CD14-positive monocyte (primary cell): ENCODE data around the gene RNF41. TPM values are rescaled to one million over a fixed set of nuclear protein-coding genes. Genes with fewer than 3 reads are reported as not detected.

Source experiments
- DNase-seq, 3 donors: peaks; one replicate each; pipeline ENCODE4 v3.0.0-alpha.2; 2011 to 2022
- H2AFZ ChIP-seq: 2 replicates; pipeline ENCODE4 v1.6.0; 2012; ENCODE audit warnings: mild to moderate bottlenecking, low read depth, low read length, inconsistent platforms; ENCODE audit not compliant: insufficient read depth, poor library complexity, severe bottlenecking
- H3K27ac ChIP-seq, 2 donors: 1 replicate in 1 of 2; 2 replicates in 1 of 2; pipeline ENCODE4 v1.5.1; 2012 to 2013; ENCODE audit warnings: low read length in 2 of 2, control low read depth in 1 of 2, inconsistent platforms in 1 of 2, low read depth in 1 of 2, mild to moderate bottlenecking in 1 of 2
- H3K27me3 ChIP-seq, 2 donors: one replicate each; pipeline versions ENCODE4 v1.6.0 to v1.6.1; 2011 to 2013; ENCODE audit warnings: low read length in 2 of 2; ENCODE audit not compliant: control insufficient read depth in 2 of 2, insufficient read depth in 2 of 2
- H3K36me3 ChIP-seq, 2 donors: replicated peaks in 1 of 2; 1 replicate in 1 of 2; 2 replicates in 1 of 2; pipeline versions ENCODE4 v1.5.1 to v1.6.1; 2012 to 2013; ENCODE audit warnings: low read length in 2 of 2, control low read depth in 1 of 2, inconsistent platforms in 1 of 2, mild to moderate bottlenecking in 1 of 2; ENCODE audit not compliant: insufficient read depth in 2 of 2, control insufficient read depth in 1 of 2
- H3K4me1 ChIP-seq, 2 donors: 1 replicate in 1 of 2; 2 replicates in 1 of 2; pipeline versions ENCODE4 v1.5.1 to v1.6.1; 2012 to 2013; ENCODE audit warnings: low read length in 2 of 2, control low read depth in 1 of 2, inconsistent platforms in 1 of 2, mild to moderate bottlenecking in 1 of 2, moderate library complexity in 1 of 2; ENCODE audit not compliant: insufficient read depth in 2 of 2, control insufficient read depth in 1 of 2
- H3K4me2 ChIP-seq: replicated peaks from 2 replicates; pipeline ENCODE3; 2012; ENCODE audit warnings: low read length, moderate library complexity, mild to moderate bottlenecking; ENCODE audit not compliant: poor library complexity, severe bottlenecking; ENCODE audit errors: extremely low read depth
- H3K4me3 ChIP-seq, 3 experiments: fragments of 200-600 bp in 1 of 3; sonication (generic) in 1 of 3; replicated peaks in 1 of 3; 1 replicate in 2 of 3; 2 replicates in 1 of 3; pipeline ENCODE4 v1.5.1; 2011 to 2013; ENCODE audit warnings: low read length in 3 of 3, mild to moderate bottlenecking in 3 of 3, control low read depth in 2 of 3, low read depth in 2 of 3, inconsistent platforms in 1 of 3, moderate library complexity in 1 of 3
- H3K79me2 ChIP-seq: 2 replicates; pipeline ENCODE4 v1.6.0; 2012; ENCODE audit warnings: mild to moderate bottlenecking, control low read depth, inconsistent platforms, low read length, moderate library complexity; ENCODE audit not compliant: insufficient read depth
- H3K9ac ChIP-seq: 2 replicates; pipeline ENCODE4 v1.6.0; 2017; ENCODE audit warnings: low read length, mild to moderate bottlenecking; ENCODE audit not compliant: insufficient read depth, poor library complexity, severe bottlenecking
- H3K9me3 ChIP-seq, 2 donors: replicated peaks in 1 of 2; 1 replicate in 1 of 2; 2 replicates in 1 of 2; pipeline versions ENCODE4 v1.5.1 to v1.6.1; 2012 to 2013; ENCODE audit warnings: low read length in 2 of 2, control low read depth in 1 of 2; ENCODE audit not compliant: control insufficient read depth in 1 of 2, insufficient read depth in 1 of 2
- H4K20me1 ChIP-seq: 2 replicates; pipeline ENCODE4 v1.6.0; 2012; ENCODE audit warnings: mild to moderate bottlenecking, low read length, control low read depth, moderate library complexity; ENCODE audit not compliant: insufficient read depth
- H3K27ac Mint-ChIP-seq, 7 donors: one replicate each; pipeline ENCODE4 v1.8.0; 2020; ENCODE audit warnings: mild to moderate bottlenecking in 7 of 7, mixed read lengths in 7 of 7, moderate library complexity in 6 of 7, inconsistent platforms in 2 of 7
- H3K27me3 Mint-ChIP-seq, 3 donors: one replicate each; pipeline ENCODE4 v1.8.0; 2021 to 2022; ENCODE audit warnings: low read depth in 3 of 3, mild to moderate bottlenecking in 3 of 3, mixed read lengths in 3 of 3, moderate library complexity in 3 of 3, inconsistent platforms in 1 of 3
- H3K36me3 Mint-ChIP-seq, 2 donors: one replicate each; pipeline ENCODE4 v1.8.0; 2020; ENCODE audit warnings: mixed read lengths in 2 of 2, inconsistent platforms in 1 of 2, mild to moderate bottlenecking in 1 of 2
- H3K4me1 Mint-ChIP-seq: one replicate; pipeline ENCODE4 v1.8.0; 2020; ENCODE audit warnings: mild to moderate bottlenecking, mixed read lengths
- H3K4me3 Mint-ChIP-seq, 2 donors: one replicate each; pipeline ENCODE4 v1.8.0; 2020; ENCODE audit warnings: mild to moderate bottlenecking in 2 of 2, mixed read lengths in 2 of 2, moderate library complexity in 1 of 2
- H3K9me3 Mint-ChIP-seq, 7 donors: one replicate each; pipeline ENCODE4 v1.8.0; 2020 to 2022; ENCODE audit warnings: mixed read lengths in 7 of 7, mild to moderate bottlenecking in 6 of 7, moderate library complexity in 6 of 7, inconsistent platforms in 2 of 7
- CTCF ChIP-seq: fragments of 200-600 bp; IDR thresholded peaks from one replicate; pipeline ENCODE4 v1.8.0; 2022; ENCODE audit warnings: antibody characterized with exemption, mild to moderate bottlenecking
- WGBS: methylation state at CpG from one replicate; pipeline ENCODE4 v1.1.5; 2013; ENCODE audit warnings: missing lambda C conversion rate; ENCODE audit not compliant: insufficient coverage; 5-methylcytosine and 5-hydroxymethylcytosine counted together
- intact Hi-C, 2 donors: fragments of 100-400 bp; cut with micrococcal nuclease; formaldehyde crosslinking; loops; one replicate each; pipeline versions ENCODE4 v1.15.0 to v1.15.1; 2023
- polyA minus RNA-seq: library from RNA; depleted of rRNA, polyadenylated mRNA; stranded (reverse); fragments of >200 nt; gene quantifications from 2 replicates; pipeline ENCODE4 v1.2.3, GENCODE V29; 2012
- polyA plus RNA-seq, 3 donors: library from polyadenylated mRNA; depleted of rRNA in 1 of 3; unstranded in 2 of 3; stranded (reverse) in 1 of 3; fragments of 300-500 nt in 2 of 3; fragments of >200 nt in 1 of 3; fragmentation: Illumina TruSeq in 2 of 3; gene quantifications; 1 replicate in 2 of 3; 2 replicates in 1 of 3; pipeline ENCODE4 v1.2.3, GENCODE V29; 2012 to 2021
- total RNA-seq, 12 experiments: library from RNA in 1 of 12; stranded (reverse) in 1 of 12; fragments of 120-200 nt in 1 of 12; gene quantifications; one replicate each; pipeline ENCODE4 v1.2.4 and lab custom pipeline; 2013 to 2026; ENCODE audit warnings: mixed read lengths in 6 of 12, inconsistent platforms in 1 of 12

Gene RNF41
- total RNA-seq (2013), result 76.3 TPM
- polyA plus RNA-seq (10 to 100 TPM; 35.8 to 82.0 (median 45.7) TPM), polyA minus RNA-seq (127 and 173 TPM in 2 replicates), total RNA-seq (lab: John Stamatoyannopoulos, UW) (48.5 to 99.5 (median 64.1) reads per million in 11 experiments)

- no peaks in the 10 kb centered on the region for H3K9me3 ChIP-seq
- peak within 1 kb of the TSS; percentile 92 for H2AFZ ChIP-seq
- peak; percentile 92 to 95 (median 94) for DNase-seq
- no peaks in the 10 kb centered on the region for H3K27me3 ChIP-seq
- peak within 1 kb of the TSS; percentile 71 to 96 (median 85) for H3K4me3 ChIP-seq
- H3K27ac ChIP-seq, result peak within 1 kb of the TSS; percentile 94
- peaks cover 2 to 14% of the 10 kb centered on the region in 2 donors for H3K36me3 Mint-ChIP-seq
- peaks cover 53% of the 10 kb centered on the region for H3K79me2 ChIP-seq
- peaks cover 17% of the 10 kb centered on the region for H4K20me1 ChIP-seq
- H3K36me3 ChIP-seq, result peaks cover 3 to 8% of the 10 kb centered on the region in 2 donors
- H3K4me3 Mint-ChIP-seq, result peak within 1 kb of the TSS; percentile 95 to 98
- H3K27me3 Mint-ChIP-seq, result no peaks in the 10 kb centered on the region
- intact Hi-C loops, result loop anchor here (2.0 to 5.0 kb wide), 4 partner anchors 35 to 103 kb away; partner anchors contain the start of genes ESYT1 (in 1 of the 2), MYL6 (in 1 of the 2), SMARCC2 (in 1 of the 2) and ZC3H10 (in 1 of the 2)
- H3K9me3 Mint-ChIP-seq, result peaks cover 0 to 2% (median 0%) of the 10 kb centered on the region in 7 donors
- WGBS, result 0% methylated on average over 24 of the region's 42 CpGs
- peaks cover 44% of the 10 kb centered on the region for H3K4me1 Mint-ChIP-seq
- peaks cover 44 to 48% of the 10 kb centered on the region in 2 donors for H3K4me1 ChIP-seq
- peak within 1 kb of the TSS; percentile 98 to 100 (median 99) for H3K27ac Mint-ChIP-seq
- peak within 1 kb of the TSS; percentile 82 for H3K9ac ChIP-seq
- peak within 1 kb of the TSS; percentile 93 for H3K4me2 ChIP-seq
- no peak for TF ChIP-seq CTCF
Observed at GRCh38 chr12:56221757-56222530, at the start of gene RNF41. RNF41 (minus strand) TSS chr12:56221922; CDS start chr12:56214047, 7,875 bp downstream.

GRCh38 chr12:56271031-56271430 lies 49.3 kb upstream of the RNF41 start:
- intact Hi-C loops, result no loop called here
- Histone ChIP-seq H3K4me1 (peaks cover 13 to 17% of the 10 kb centered on the region in 2 donors), H3K9ac (no peak overlapping the region), H3K36me3 (peaks cover 56 to 62% of the 10 kb centered on the region in 2 donors), H3K9me3 (no peaks in the 10 kb centered on the region), H3K79me2 (no peaks in the 10 kb centered on the region), H4K20me1 (no peaks in the 10 kb centered on the region), H3K27ac (no peak overlapping the region), H3K4me3 (no peak overlapping the region), H3K27me3 (no peaks in the 10 kb centered on the region), H2AFZ (no peak overlapping the region), H3K4me2 (no peak overlapping the region)
- H3K27ac Mint-ChIP-seq, result peak overlapping the region in 2 of 7 donors; percentile 21 to 68
- no peak overlapping the region for H3K4me3 Mint-ChIP-seq
- DNase-seq, result no peak
- no peaks in the 10 kb centered on the region for H3K9me3 Mint-ChIP-seq
- peaks cover 17% of the 10 kb centered on the region for H3K4me1 Mint-ChIP-seq
- peaks cover 0 to 6% (median 0%) of the 10 kb centered on the region in 3 donors for H3K27me3 Mint-ChIP-seq
- peaks cover 53 to 61% of the 10 kb centered on the region in 2 donors for H3K36me3 Mint-ChIP-seq
- 20% methylated on average over 1 of the region's 1 CpG for WGBS
- TF ChIP-seq CTCF, result no peak
